Fibroblast of lung (primary cell): ENCODE measurements around the gene USP5. TPM values are rescaled to one million over a fixed set of nuclear protein-coding genes. Genes with fewer than 3 reads are reported as not detected.

ENCODE experiments used
- DNase-seq, 2 donors: peaks; one replicate each; pipeline versions ENCODE4 v3.0.0 to v3.0.0-alpha.2; 2010; ENCODE audit warnings: low read depth in 2 of 2
- H2AFZ ChIP-seq: 2 replicates; pipeline ENCODE4 v1.5.1; 2012; ENCODE audit warnings: low read length, control low read depth, inconsistent platforms
- H3K27ac ChIP-seq: 2 replicates; pipeline ENCODE4 v1.5.1; 2011; ENCODE audit warnings: low read length, control low read depth; ENCODE audit not compliant: insufficient read depth
- H3K27me3 ChIP-seq: 2 replicates; pipeline ENCODE4 v1.5.1; 2011; ENCODE audit warnings: mild to moderate bottlenecking, low read length; ENCODE audit not compliant: control insufficient read depth, insufficient read depth
- H3K36me3 ChIP-seq: 2 replicates; pipeline ENCODE4 v1.5.1; 2011; ENCODE audit warnings: low read length; ENCODE audit not compliant: control insufficient read depth, insufficient read depth
- H3K4me1 ChIP-seq: 2 replicates; pipeline ENCODE4 v1.5.1; 2011; ENCODE audit warnings: low read length; ENCODE audit not compliant: control insufficient read depth, insufficient read depth; ENCODE audit errors: extremely low read depth
- H3K4me2 ChIP-seq: 2 replicates; pipeline ENCODE4 v1.5.1; 2011; ENCODE audit warnings: low read length, control low read depth; ENCODE audit not compliant: insufficient read depth; ENCODE audit errors: extremely low read depth
- H3K4me3 ChIP-seq, 4 experiments: fragments of 200-600 bp in 1 of 4; sonication (generic) in 1 of 4; replicated peaks in 1 of 4; 2 replicates each; pipeline ENCODE4 v1.5.1; 2011 to 2016; ENCODE audit warnings: low read length in 4 of 4, low read depth in 3 of 4, mild to moderate bottlenecking in 3 of 4, control low read depth in 2 of 4, inconsistent platforms in 1 of 4, mixed read lengths in 1 of 4; ENCODE audit not compliant: insufficient read depth in 1 of 4; ENCODE audit errors: control extremely low read depth in 1 of 4
- H3K79me2 ChIP-seq: 2 replicates; pipeline ENCODE4 v1.5.1; 2012; ENCODE audit warnings: mild to moderate bottlenecking, low read length, inconsistent platforms; ENCODE audit not compliant: control insufficient read depth, insufficient read depth
- H3K9ac ChIP-seq: 2 replicates; pipeline ENCODE4 v1.5.1; 2011; ENCODE audit warnings: mild to moderate bottlenecking, low read length, control low read depth; ENCODE audit not compliant: insufficient read depth
- H3K9me3 ChIP-seq: 2 replicates; pipeline ENCODE4 v1.5.1; 2012; ENCODE audit warnings: low read depth, low read length; ENCODE audit not compliant: control insufficient read depth, insufficient read depth
- H4K20me1 ChIP-seq: 2 replicates; pipeline ENCODE4 v1.5.1; 2011; ENCODE audit warnings: low read length; ENCODE audit not compliant: control insufficient read depth, insufficient read depth; ENCODE audit errors: extremely low read depth
- EZH2 ChIP-seq: IDR thresholded peaks from 2 replicates; pipeline ENCODE4 v1.5.1; 2012; ENCODE audit warnings: low read length, control low read depth, mild to moderate bottlenecking; ENCODE audit errors: missing control alignments
- polyA plus RNA-seq, 2 donors: library from polyadenylated mRNA; depleted of rRNA in 1 of 2; stranded (reverse) in 1 of 2; unstranded in 1 of 2; fragments of >200 nt; gene quantifications; 2 replicates each; pipeline ENCODE4 v1.2.1, GENCODE V29; 2011 to 2012; ENCODE audit warnings: missing spikeins in 1 of 2
- total RNA-seq: library from RNA; depleted of rRNA; stranded (reverse); fragments of >200 nt; gene quantifications from 2 replicates; pipeline ENCODE4 v1.2.1, GENCODE V29; 2014
- TF ChIP-seq, protein P1 (sequence below), 2 donors: IDR thresholded peaks in 1 of 2; conservative IDR thresholded peaks in 1 of 2; 1 replicate in 1 of 2; 2 replicates in 1 of 2; pipeline ENCODE4 v1.5.1; 2011 to 2012; ENCODE audit warnings: low read length in 2 of 2, control low read depth in 1 of 2, inconsistent platforms in 1 of 2, low read depth in 1 of 2, mild to moderate bottlenecking in 1 of 2

USP5 gene
- total and polyA plus RNA-seq, 2 donors (not counting 1 experiment from before 2014, with no cell fraction given), result 42.2 to 69.9 TPM

DNA sequence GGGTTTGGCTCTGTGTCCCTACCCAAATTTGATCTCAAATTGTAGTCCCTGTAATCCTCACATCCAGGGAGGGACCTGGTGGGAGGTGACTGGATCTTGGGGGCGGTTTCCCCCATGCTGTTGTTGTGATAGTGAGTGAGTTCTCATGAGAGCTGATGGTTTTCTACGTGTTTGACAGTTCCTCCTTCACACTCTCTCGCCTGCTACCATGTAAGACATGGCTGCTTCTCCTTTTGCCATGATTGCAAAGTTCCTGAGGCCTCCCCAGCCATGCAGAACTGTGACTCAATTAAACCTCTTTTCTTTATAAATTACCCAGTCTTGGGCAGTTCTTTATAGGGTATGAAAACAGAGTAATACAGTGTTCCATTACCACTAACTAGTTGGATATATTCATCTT lies 42.4 kb downstream of the USP5 start:
- Histone ChIP-seq H3K4me1 (no peaks in the 10 kb centered on the region), H3K9me3 (no peaks in the 10 kb centered on the region), H2AFZ (no peak overlapping the region), H3K9ac (no peak overlapping the region), H3K4me2 (no peak overlapping the region), H4K20me1 (no peaks in the 10 kb centered on the region), H3K27me3 (no peaks in the 10 kb centered on the region), H3K4me3 (no peak overlapping the region), H3K79me2 (no peaks in the 10 kb centered on the region), H3K27ac (no peak overlapping the region), H3K36me3 (no peaks in the 10 kb centered on the region)
- DNase-seq, result no peak
- TF ChIP-seq, protein P1, sequence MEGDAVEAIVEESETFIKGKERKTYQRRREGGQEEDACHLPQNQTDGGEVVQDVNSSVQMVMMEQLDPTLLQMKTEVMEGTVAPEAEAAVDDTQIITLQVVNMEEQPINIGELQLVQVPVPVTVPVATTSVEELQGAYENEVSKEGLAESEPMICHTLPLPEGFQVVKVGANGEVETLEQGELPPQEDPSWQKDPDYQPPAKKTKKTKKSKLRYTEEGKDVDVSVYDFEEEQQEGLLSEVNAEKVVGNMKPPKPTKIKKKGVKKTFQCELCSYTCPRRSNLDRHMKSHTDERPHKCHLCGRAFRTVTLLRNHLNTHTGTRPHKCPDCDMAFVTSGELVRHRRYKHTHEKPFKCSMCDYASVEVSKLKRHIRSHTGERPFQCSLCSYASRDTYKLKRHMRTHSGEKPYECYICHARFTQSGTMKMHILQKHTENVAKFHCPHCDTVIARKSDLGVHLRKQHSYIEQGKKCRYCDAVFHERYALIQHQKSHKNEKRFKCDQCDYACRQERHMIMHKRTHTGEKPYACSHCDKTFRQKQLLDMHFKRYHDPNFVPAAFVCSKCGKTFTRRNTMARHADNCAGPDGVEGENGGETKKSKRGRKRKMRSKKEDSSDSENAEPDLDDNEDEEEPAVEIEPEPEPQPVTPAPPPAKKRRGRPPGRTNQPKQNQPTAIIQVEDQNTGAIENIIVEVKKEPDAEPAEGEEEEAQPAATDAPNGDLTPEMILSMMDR (conservative IDR thresholded peaks at IDR 0.05 in 1 of 2, IDR thresholded peaks at IDR 0.05 in 1 of 2; ENCODE audit: low read depth in 1 of 2, low read length in 2 of 2), result no peak
- TF ChIP-seq EZH2, result no peak

DNA sequence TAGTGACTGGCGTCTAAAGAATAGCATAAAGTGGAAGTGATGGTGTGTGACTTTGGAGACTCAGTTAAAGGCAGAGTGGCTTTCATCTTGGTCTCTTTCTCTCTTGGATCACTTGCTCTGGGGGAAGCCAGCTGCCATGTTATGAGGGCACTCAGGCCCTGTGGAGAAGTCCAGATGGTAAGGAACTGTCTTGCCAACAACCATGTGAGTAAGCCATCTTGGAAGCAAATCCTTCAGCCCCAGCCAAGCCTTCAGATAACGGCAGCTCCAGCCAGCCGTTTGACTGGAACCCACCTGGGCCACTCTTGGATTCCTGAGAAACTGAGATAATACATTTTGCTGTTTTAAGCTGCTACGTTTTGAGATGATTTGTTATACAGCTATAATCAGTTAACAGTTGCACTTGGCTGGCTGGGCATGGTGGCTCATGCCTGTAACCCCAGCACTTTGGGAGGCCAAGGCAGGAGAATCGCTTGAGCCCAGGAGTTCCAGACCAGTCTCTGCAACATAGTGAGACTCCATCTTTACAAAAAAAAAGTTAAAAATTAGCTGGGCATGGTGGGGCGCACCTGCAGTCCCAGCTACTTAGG lies 45.0 kb downstream of the USP5 start:
- H3K4me3 ChIP-seq, result no peak overlapping the region
- H3K9ac ChIP-seq, result no peak overlapping the region
- TF ChIP-seq EZH2, result no peak
- TF ChIP-seq, protein P1 (conservative IDR thresholded peaks at IDR 0.05 in 1 of 2, IDR thresholded peaks at IDR 0.05 in 1 of 2; ENCODE audit: low read depth in 1 of 2, low read length in 2 of 2), result no peak
- H2AFZ ChIP-seq, result no peak overlapping the region
- H3K27me3 ChIP-seq, result no peaks in the 10 kb centered on the region
- H3K4me2 ChIP-seq, result no peak overlapping the region
- no peaks in the 10 kb centered on the region for H4K20me1 ChIP-seq
- DNase-seq, result peak in 1 of 2 donors; percentile 19
- no peaks in the 10 kb centered on the region for H3K4me1 ChIP-seq
- H3K9me3 ChIP-seq, result no peaks in the 10 kb centered on the region
- H3K36me3 ChIP-seq, result no peaks in the 10 kb centered on the region
- H3K27ac ChIP-seq, result no peak overlapping the region
- no peaks in the 10 kb centered on the region for H3K79me2 ChIP-seq

DNA sequence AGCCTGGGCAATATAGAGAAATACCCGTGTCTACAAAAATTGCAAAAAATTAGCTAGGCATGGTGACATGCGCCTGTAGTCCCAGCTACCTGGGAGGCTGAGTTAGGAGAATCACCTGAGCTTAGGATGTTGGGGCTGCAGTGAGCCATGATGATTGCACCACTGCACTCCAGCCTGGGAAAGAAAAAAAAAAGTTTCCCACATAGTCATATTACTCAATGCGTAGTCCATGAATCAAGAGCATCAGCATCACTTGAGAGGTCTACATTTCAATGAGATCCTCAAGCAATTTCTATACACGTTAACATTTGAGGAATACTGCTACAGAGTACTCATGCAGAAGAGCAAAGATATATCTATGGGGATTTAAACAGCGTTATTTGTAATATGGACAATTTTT lies 47.5 kb downstream of the USP5 start:
- H3K4me1 ChIP-seq, result no peaks in the 10 kb centered on the region
- TF ChIP-seq, protein P1 (conservative IDR thresholded peaks at IDR 0.05 in 1 of 2, IDR thresholded peaks at IDR 0.05 in 1 of 2; ENCODE audit: low read depth in 1 of 2, low read length in 2 of 2), result no peak
- TF ChIP-seq EZH2, result no peak
- H3K27ac ChIP-seq, result no peak overlapping the region
- no peaks in the 10 kb centered on the region for H3K36me3 ChIP-seq
- no peak for DNase-seq
- no peaks in the 10 kb centered on the region for H3K27me3 ChIP-seq
- no peak overlapping the region for H3K4me2 ChIP-seq
- H3K79me2 ChIP-seq, result no peaks in the 10 kb centered on the region
- H4K20me1 ChIP-seq, result no peaks in the 10 kb centered on the region
- no peak overlapping the region for H3K4me3 ChIP-seq
- no peaks in the 10 kb centered on the region for H3K9me3 ChIP-seq
- no peak overlapping the region for H2AFZ ChIP-seq
- no peak overlapping the region for H3K9ac ChIP-seq
